SK-N-SH (cell line): ENCODE data around the gene RASIP1. TPM values are rescaled to one million over a fixed set of nuclear protein-coding genes. Genes with fewer than 3 reads are reported as not detected.

Experiments used
- CTCF ChIA-PET: fragments of 300-600, 350-600 bp; formaldehyde crosslinking; extraction: SDS; loops from one replicate; lab custom pipeline; 2021; lab: Yijun Ruan, JAX
- POLR2A ChIA-PET: fragments of 350-600 bp; sonication (Branson Sonifier 250); formaldehyde crosslinking; extraction: SDS; loops from one replicate; lab custom pipeline; 2020; ENCODE audit warnings: antibody characterized with exemption, inconsistent platforms; lab: Yijun Ruan, JAX
- DNase-seq: peaks from one replicate; pipeline ENCODE4 v3.0.0; 2012
- H2AFZ ChIP-seq: fragments of 200-600 bp; sonication (generic); 2 replicates; pipeline ENCODE4 v1.8.1; 2016; ENCODE audit warnings: antibody characterized with exemption, mild to moderate bottlenecking, low read depth
- H3F3A ChIP-seq: fragments of 200-600 bp; sonication (generic); replicated peaks from 2 replicates; pipeline ENCODE3; 2016; ENCODE audit warnings: antibody characterized with exemption, mild to moderate bottlenecking; ENCODE audit not compliant: insufficient read depth
- H3K27ac ChIP-seq, 2 experiments: fragments of 200-500 bp in 1 of 2; fragments of 200-600 bp in 1 of 2; sonication (Bioruptor generic) in 1 of 2; sonication (generic), shearing (Covaris generic) in 1 of 2; 2 replicates each; pipeline versions ENCODE4 v1.5.1 to v1.6.1; 2014 to 2016; ENCODE audit warnings: low read depth in 2 of 2, inconsistent platforms in 1 of 2, low read length in 1 of 2, mild to moderate bottlenecking in 1 of 2, mixed read lengths in 1 of 2
- H3K27me3 ChIP-seq: fragments of 200-600 bp; sonication (generic), shearing (Covaris generic); 2 replicates; pipeline ENCODE4 v1.6.1; 2016; ENCODE audit warnings: mixed run types; ENCODE audit not compliant: insufficient read depth
- H3K36me3 ChIP-seq, 2 experiments: fragments of 200-500 bp in 1 of 2; fragments of 200-600 bp in 1 of 2; sonication (Bioruptor generic) in 1 of 2; sonication (generic) in 1 of 2; replicated peaks in 1 of 2; 2 replicates each; pipeline versions ENCODE3 to v1.5.1; 2014 to 2016; ENCODE audit warnings: low read length in 1 of 2, mild to moderate bottlenecking in 1 of 2; ENCODE audit not compliant: insufficient read depth in 2 of 2, control insufficient read depth in 1 of 2
- H3K4me1 ChIP-seq, 2 experiments: fragments of 200-500 bp in 1 of 2; fragments of 200-600 bp in 1 of 2; sonication (Bioruptor generic) in 1 of 2; sonication (generic), shearing (Covaris generic) in 1 of 2; 2 replicates each; pipeline versions ENCODE4 v1.5.1 to v1.6.1; 2014 to 2016; ENCODE audit warnings: low read depth in 1 of 2, low read length in 1 of 2, mixed run types in 1 of 2; ENCODE audit not compliant: insufficient read depth in 2 of 2, control insufficient read depth in 1 of 2
- H3K4me2 ChIP-seq: fragments of 200-600 bp; sonication (generic), shearing (Covaris generic); 2 replicates; pipeline ENCODE4 v1.6.1; 2017; ENCODE audit warnings: mixed run types
- H3K4me3 ChIP-seq, 2 experiments: fragments of 200-500 bp in 1 of 2; fragments of 200-600 bp in 1 of 2; sonication (Bioruptor generic) in 1 of 2; sonication (generic), shearing (Covaris generic) in 1 of 2; 2 replicates each; pipeline versions ENCODE4 v1.5.1 to v1.8.1; 2014 to 2016; ENCODE audit warnings: low read depth in 2 of 2, inconsistent platforms in 1 of 2, low read length in 1 of 2, mild to moderate bottlenecking in 1 of 2, mixed read lengths in 1 of 2, moderate library complexity in 1 of 2
- H3K79me2 ChIP-seq: fragments of 200-600 bp; sonication (generic); 2 replicates; pipeline ENCODE4 v1.8.1; 2017; ENCODE audit warnings: mild to moderate bottlenecking; ENCODE audit not compliant: insufficient read depth
- H3K9ac ChIP-seq: fragments of 200-600 bp; sonication (generic); 2 replicates; pipeline ENCODE4 v1.6.1; 2017; ENCODE audit warnings: mixed run types
- H3K9me2 ChIP-seq: fragments of 200-600 bp; sonication (generic); 2 replicates; pipeline ENCODE4 v1.6.1; 2017; ENCODE audit warnings: mixed run types
- H3K9me3 ChIP-seq: fragments of 200-600 bp; sonication (generic); 2 replicates; pipeline ENCODE4 v1.6.1; 2017; ENCODE audit warnings: mixed run types, mild to moderate bottlenecking, moderate library complexity
- H4K20me1 ChIP-seq: fragments of 200-600 bp; sonication (generic); 2 replicates; pipeline ENCODE4 v1.6.1; 2017; ENCODE audit warnings: mild to moderate bottlenecking, mixed run types; ENCODE audit not compliant: insufficient read depth
- CTCF ChIP-seq: fragments of 200-600 bp; sonication (generic); IDR thresholded peaks from 2 replicates; pipeline ENCODE4 v1.6.1; 2017; ENCODE audit warnings: antibody characterized with exemption, mild to moderate bottlenecking, moderate library complexity
- FOSL2 ChIP-seq: IDR thresholded peaks from 2 replicates; pipeline ENCODE4 v1.4.0; 2012; ENCODE audit warnings: low read depth, mild to moderate bottlenecking, moderate library complexity, borderline replicate concordance
- FOXJ3 ChIP-seq: sonication (generic); formaldehyde crosslinking; IDR thresholded peaks from 2 replicates; pipeline ENCODE4 v1.5.1; 2020; ENCODE audit warnings: mild to moderate bottlenecking, missing genetic modification reagents
- FOXM1 ChIP-seq: IDR thresholded peaks from 2 replicates; pipeline ENCODE4 v1.4.0; 2012; ENCODE audit warnings: low read depth, mild to moderate bottlenecking
- GABPA ChIP-seq: IDR thresholded peaks from 2 replicates; pipeline ENCODE4 v1.4.0; 2012; ENCODE audit warnings: low read depth, mild to moderate bottlenecking
- GATA2 ChIP-seq: sonication (generic); formaldehyde crosslinking; IDR thresholded peaks from 2 replicates; pipeline ENCODE4 v1.5.0; 2020; ENCODE audit warnings: mild to moderate bottlenecking, missing genetic modification reagents
- MEF2A ChIP-seq: IDR thresholded peaks from 2 replicates; pipeline ENCODE4 v1.4.0; 2012; ENCODE audit warnings: low read depth, borderline replicate concordance
- MXI1 ChIP-seq: IDR thresholded peaks from 2 replicates; pipeline ENCODE4 v1.6.1; 2012; ENCODE audit warnings: mild to moderate bottlenecking, low read depth, low read length, improper control_type of control experiment
- NFIC ChIP-seq: IDR thresholded peaks from 2 replicates; pipeline ENCODE4 v1.4.0; 2012; ENCODE audit warnings: borderline replicate concordance
- NRF1 ChIP-seq: IDR thresholded peaks from 2 replicates; pipeline ENCODE4 v1.6.1; 2012; ENCODE audit warnings: low read depth, mild to moderate bottlenecking, low read length
- PBX3 ChIP-seq: IDR thresholded peaks from 2 replicates; pipeline ENCODE4; 2012
- POLR2AphosphoS5 ChIP-seq: IDR thresholded peaks from 2 replicates; pipeline ENCODE4 v1.6.1; 2012; ENCODE audit warnings: low read depth, low read length
- RAD21 ChIP-seq: IDR thresholded peaks from 2 replicates; pipeline ENCODE4 v1.6.1; 2012; ENCODE audit warnings: mild to moderate bottlenecking, low read length
- REST ChIP-seq: IDR thresholded peaks from 2 replicates; pipeline ENCODE4 v1.6.1; 2012; ENCODE audit warnings: mild to moderate bottlenecking, low read depth, low read length, moderate library complexity
- RFX5 ChIP-seq: IDR thresholded peaks from 2 replicates; pipeline ENCODE4 v1.6.1; 2012; ENCODE audit warnings: mild to moderate bottlenecking, improper control_type of control experiment, low read length
- SIN3A ChIP-seq: IDR thresholded peaks from 2 replicates; pipeline ENCODE4 v1.6.1; 2012; ENCODE audit warnings: low read depth, mild to moderate bottlenecking, low read length, moderate library complexity, borderline replicate concordance
- SMC3 ChIP-seq: IDR thresholded peaks from 2 replicates; pipeline ENCODE4 v1.6.1; 2012; ENCODE audit warnings: low read depth, low read length, improper control_type of control experiment
- TCF12 ChIP-seq: IDR thresholded peaks from 2 replicates; pipeline ENCODE4 v1.4.0; 2012
- TEAD4 ChIP-seq: IDR thresholded peaks from 2 replicates; pipeline ENCODE4 v1.4.0; 2012; ENCODE audit warnings: mild to moderate bottlenecking, borderline replicate concordance; ENCODE audit not compliant: insufficient read depth
- USF1 ChIP-seq: IDR thresholded peaks from 2 replicates; pipeline ENCODE4 v1.4.0; 2012; ENCODE audit warnings: low read depth, borderline replicate concordance
- USF2 ChIP-seq: fragments of 150-350 bp; IDR thresholded peaks from 2 replicates; pipeline ENCODE4 v1.6.1; 2017; ENCODE audit warnings: antibody characterized with exemption, low read length, low read depth, borderline replicate concordance
- WGBS: methylation state at CpG from one replicate; pipeline ENCODE4 v1.1.6; 2017; ENCODE audit warnings: low lambda C conversion rate; 5-methylcytosine and 5-hydroxymethylcytosine counted together
- polyA plus RNA-seq, 3 experiments: library from polyadenylated mRNA; depleted of rRNA; stranded (reverse); fragments of >200 nt; gene quantifications; 2 replicates each; pipeline ENCODE4 v1.2.3, GENCODE V29; 2012

Gene RASIP1
- polyA plus RNA-seq, 1 of the 3 experiments (the other 2 are of a cell fraction): 0.41 TPM

- TF ChIP-seq MXI1 (no peak), TEAD4 (no peak), FOSL2 (no peak), GATA2 (CRISPR knock-in tag) (no peak), PBX3 (no peak), FOXJ3 (no peak)
- TF ChIP-seq, all 33 proteins: peak for 0
Measured at GRCh38 chr19:48686088-48686487, 54.3 kb downstream of the RASIP1 start (continued).

- Histone ChIP-seq H3K27me3 (no peaks in the 10 kb centered on the region), H3K4me2 (no peak overlapping the region), H3K4me1 (no peaks in the 10 kb centered on the region), H3K27ac (no peak overlapping the region), H3K79me2 (no peaks in the 10 kb centered on the region), H2AFZ (no peak overlapping the region), H3F3A (no peaks in the 10 kb centered on the region), H4K20me1 (no peaks in the 10 kb centered on the region), H3K9me3 (no peaks in the 10 kb centered on the region), H3K36me3 (no peaks in the 10 kb centered on the region), H3K9me2 (no peaks in the 10 kb centered on the region), H3K9ac (no peak overlapping the region), H3K4me3 (no peak overlapping the region)
- no peak for TF ChIP-seq USF1
- no peak for TF ChIP-seq RFX5
- TF ChIP-seq CTCF: no peak
- TF ChIP-seq SMC3: no peak
- TF ChIP-seq RAD21: no peak
- no peak for TF ChIP-seq FOXM1
- TF ChIP-seq NFIC: no peak
- no peak for TF ChIP-seq TEAD4
- no peak for TF ChIP-seq MXI1
- TF ChIP-seq SIN3A: no peak
- TF ChIP-seq MEF2A: no peak
- TF ChIP-seq TCF12: no peak
- TF ChIP-seq NRF1: no peak
- no peak for TF ChIP-seq REST
- no peak for TF ChIP-seq USF2
- no peak for TF ChIP-seq GABPA
- no peak for TF ChIP-seq FOXJ3
- TF ChIP-seq POLR2AphosphoS5: no peak
- no peak for DNase-seq
- ChIA-PET CTCF (no interaction called here), POLR2A (no interaction called here)
- WGBS: 87% methylated on average over 9 of the region's 9 CpGs
Measured at GRCh38 chr19:48685583-48685982, 54.8 kb downstream of the RASIP1 start.
